Activated CD4-positive, alpha-beta T cell treated with anti-CD3 and anti-CD28 coated beads for 4 hours (primary cell): ENCODE measurements around the gene SPINT3.

Source experiments
- DNase-seq, 2 donors: peaks; one replicate each; pipeline ENCODE4 v3.0.0-alpha.2; 2020

Gene SPINT3

GRCh38 chr20:45515147-45515913, at the start of gene SPINT3:
SPINT3 (minus strand) TSS chr20:45515622; CDS start chr20:45515608, 14 bp downstream.
- no peak for DNase-seq

- no peak for DNase-seq
These were observed 49.4 kb upstream of the SPINT3 start for GRCh38 chr20:45564760-45565276.

GRCh38 chr20:45555198-45555597, 39.8 kb upstream of the SPINT3 start:
- DNase-seq = no peak

GRCh38 chr20:45552456-45552855, 37.0 kb upstream of the SPINT3 start:
- no peak for DNase-seq

DNA sequence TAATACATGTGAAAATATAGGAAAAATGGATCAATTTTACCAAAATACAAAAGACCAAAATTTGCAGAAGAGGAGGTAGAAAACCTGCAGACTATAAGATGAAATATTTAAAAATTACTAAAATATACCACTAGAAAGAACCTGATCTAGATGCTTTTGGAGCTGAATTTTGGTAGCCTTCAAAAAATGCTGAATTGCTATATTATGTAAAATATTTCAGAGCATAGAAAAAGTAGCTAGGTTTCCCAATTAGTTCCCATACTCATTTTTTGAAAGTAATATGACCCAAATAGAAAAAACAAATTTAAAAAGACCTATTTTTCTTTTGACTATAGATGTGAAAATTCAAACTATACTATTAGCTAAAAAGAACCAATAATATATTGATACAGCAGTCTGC, 35.3 kb upstream of the SPINT3 start:
- no peak for DNase-seq

DNA sequence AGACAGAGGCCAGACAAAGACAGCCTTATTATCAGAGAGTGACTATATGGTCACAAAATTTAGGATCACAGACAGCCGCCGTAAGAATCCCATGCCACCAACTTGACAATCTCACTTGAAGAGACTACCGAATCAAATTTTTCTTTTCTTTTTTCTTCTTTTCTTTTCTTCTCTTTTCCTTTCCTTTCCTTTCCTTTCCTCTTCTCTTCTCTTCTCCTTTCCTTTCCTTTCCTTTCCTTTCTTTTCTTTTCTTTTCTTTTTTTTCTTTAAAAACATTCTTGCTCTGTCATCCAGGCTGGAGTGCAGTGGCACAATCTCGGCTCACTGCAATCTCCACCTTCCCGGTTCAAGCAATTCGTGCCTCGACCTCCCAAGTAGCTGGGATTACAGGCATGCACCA, 33.0 kb upstream of the SPINT3 start:
- no peak for DNase-seq

DNA sequence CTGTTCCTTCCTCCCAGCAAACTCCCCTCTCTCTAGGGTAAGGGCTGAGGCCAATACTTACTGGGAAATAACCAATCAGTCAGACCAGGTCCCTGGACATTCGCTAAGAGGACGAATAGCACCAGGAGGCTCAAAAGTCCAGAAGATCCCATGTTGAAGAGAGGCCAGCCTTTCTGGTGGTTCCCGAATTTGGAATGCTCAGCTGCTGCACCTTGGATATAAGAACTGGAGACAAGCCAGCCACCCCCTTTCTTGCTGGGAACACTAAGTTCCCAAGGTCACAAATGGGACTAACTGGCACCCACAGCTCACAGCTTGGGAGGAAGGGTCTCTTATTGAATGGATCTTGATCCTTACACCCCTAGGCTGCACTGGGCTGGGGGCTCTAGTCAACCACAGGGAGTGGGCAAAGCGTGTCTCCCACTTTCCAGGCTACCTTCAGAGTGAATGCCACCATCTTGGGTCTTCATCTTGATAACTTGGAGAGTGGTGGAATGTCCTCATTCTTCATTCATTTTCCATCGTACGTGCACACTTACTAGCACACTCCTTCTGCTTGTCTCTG, 31.9 kb upstream of the SPINT3 start, which contains the start of gene EPPIN:
TSS of gene EPPIN (minus strand) at position 196 of the 565 bp plus-strand sequence. CDS start at position 152, 44 bp downstream.
- DNase-seq = no peak

- DNase-seq = no peak
These were observed 30.5 kb upstream of the SPINT3 start for GRCh38 chr20:45545754-45546453.

GRCh38 chr20:45545351-45545750, 29.9 kb upstream of the SPINT3 start:
- no peak for DNase-seq

GRCh38 chr20:45539382-45539781, 24.0 kb upstream of the SPINT3 start, which contains the start of gene WFDC6:
WFDC6 (minus strand) TSS chr20:45539482; CDS start chr20:45539407, 75 bp downstream.
- no peak for DNase-seq

DNA sequence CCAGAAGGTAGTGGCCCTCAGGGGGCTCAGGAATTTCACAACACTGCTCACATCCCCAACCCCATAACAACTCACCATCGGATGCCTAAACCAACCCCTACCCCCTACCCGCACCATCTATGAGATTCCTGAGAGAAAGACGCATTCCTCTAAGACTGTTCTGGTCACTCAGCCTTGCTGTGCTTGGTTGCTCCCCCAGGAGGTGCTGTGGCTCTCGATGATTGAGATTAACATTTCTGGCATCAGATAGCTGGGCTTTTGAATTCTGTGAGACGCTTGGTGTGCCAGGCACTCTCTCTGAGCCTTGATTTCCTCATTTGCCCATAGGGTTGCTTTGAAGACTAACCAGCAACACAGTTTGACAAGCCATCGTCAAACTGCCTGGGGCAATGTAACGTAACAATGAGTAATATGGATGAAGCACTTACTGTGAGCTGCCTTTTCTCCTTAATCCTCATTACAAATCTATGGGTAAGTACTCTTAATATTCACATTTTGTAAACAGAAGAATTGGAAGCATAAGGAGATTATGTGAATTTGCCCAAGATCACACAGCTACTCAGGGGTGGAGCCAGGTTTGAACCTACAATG, 22.9 kb upstream of the SPINT3 start:
- DNase-seq = no peak

DNA sequence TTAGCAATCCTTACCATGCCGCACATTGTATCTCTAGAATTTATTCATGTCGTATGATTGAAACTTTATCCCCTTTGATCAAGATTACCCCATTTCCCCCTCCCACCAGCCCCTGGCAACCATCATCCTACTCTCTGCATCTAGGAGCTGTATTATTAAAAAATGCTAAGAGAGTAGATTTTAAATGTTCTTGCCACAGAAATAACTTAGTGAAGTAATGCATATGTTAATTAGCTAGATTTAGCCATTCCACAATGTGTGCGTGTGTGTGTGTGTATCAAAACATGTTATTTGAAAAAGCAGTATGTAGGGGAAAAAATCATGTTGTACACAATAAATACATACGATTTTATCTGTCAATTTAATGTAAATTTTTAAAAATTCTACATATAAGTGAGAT, 11.9 kb upstream of the SPINT3 start:
- DNase-seq = no peak

DNA sequence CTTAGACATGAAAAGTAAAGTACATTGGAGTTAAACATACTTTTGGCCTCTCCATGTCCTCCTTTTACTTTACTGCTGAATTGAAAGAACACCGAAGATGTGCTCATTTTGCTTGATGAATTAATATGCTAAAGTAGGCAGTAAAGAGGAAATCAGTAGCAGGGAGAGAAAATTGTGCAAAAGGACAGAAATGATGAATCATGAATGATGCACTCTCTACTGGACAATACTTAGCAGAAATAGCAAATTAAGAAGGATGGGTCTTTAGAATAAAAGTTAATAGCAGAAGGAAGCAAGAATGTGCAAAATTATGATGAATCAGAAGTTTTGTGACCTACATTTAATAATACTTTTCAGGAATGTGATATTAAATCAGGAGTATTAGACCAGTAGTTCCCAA, 8.4 kb upstream of the SPINT3 start:
- no peak for DNase-seq

GRCh38 chr20:45518282-45518681, 2.9 kb upstream of the SPINT3 start:
- no peak for DNase-seq

- DNase-seq = no peak
These were observed 5.1 kb downstream of the SPINT3 start for GRCh38 chr20:45510242-45510862.

DNA sequence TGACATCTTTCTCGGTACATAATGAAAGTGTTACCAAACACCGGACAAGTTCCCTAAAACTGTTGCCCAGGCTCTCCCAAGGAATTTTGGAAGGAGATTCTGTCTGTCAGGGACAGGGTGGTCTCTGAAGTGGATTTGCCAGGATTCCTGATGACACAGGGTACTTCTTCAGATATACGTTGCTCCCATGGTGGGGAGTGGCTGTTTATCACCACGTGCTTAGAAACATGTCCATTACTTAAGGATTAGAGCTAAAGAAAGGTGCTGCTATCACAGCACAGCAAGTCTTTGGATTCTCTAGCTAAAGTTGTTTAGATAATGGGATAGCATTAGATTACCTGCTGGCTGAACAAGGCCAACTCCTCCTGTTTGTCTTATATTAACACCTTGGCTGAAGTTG, 6.3 kb downstream of the SPINT3 start:
- DNase-seq = no peak

- no peak for DNase-seq
These were observed 7.1 kb downstream of the SPINT3 start for GRCh38 chr20:45508068-45508886.

DNA sequence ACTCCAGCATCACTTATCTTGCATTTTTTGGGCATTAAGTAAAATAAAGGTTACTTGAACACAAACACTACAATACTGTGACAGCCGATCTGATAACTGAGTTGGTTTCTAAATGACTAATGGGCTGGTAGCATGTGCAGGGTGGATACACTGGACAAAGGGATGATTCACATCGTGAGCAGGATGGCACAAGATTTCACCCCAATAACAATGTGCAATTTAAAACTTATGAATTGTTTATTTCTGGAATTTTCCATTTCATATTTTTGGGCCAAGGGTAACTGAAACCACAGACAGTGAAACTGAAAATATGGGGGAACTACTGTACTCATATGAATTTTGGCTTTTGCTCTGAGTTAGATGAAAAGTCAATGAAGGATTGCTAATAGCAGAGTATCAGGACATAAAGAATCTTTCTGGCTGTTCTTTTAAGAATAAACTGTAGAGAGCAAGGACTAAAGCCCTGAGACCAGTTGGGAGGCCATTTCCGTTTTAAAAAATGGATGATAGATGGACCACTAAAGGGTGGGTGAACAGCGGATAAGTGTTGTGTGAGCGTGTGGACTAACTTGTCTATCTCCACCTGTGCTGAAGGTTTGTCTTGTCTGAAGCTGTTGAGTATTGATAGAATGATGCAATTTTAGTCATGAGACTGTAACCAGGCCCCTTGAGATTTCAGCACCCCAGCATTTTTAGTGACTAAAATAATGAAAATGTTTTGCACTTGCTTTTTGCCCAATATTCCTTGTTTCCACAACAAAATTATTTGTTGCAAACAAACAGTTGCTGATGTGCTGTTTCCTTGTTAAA, 8.2 kb downstream of the SPINT3 start:
- DNase-seq = no peak

GRCh38 chr20:45506398-45506797, 9.0 kb downstream of the SPINT3 start:
- no peak for DNase-seq

- no peak for DNase-seq
These were observed 12.0 kb downstream of the SPINT3 start for GRCh38 chr20:45503403-45503802.

DNA sequence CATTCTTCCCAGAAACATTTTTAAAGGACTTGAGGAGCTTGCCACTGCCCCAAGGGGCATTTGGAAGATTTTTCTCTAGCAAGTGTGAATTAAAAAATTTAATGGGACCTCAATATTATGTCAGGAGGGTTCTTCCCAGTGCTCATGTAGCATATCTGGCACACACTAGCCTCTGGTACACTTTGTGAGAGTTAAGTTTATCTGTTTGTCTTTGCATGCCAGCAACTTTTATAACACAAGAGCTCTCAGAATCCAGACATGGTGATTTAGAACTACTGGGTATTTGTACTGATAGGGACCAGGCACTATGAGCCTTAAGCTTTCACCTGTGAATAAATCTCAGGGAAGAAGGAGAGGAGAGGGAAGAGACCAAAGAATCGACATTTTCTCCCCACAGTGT, 12.9 kb downstream of the SPINT3 start:
- no peak for DNase-seq
